Neural progenitor cell (in vitro differentiated cells): ENCODE data around the gene ZNF304. TPM values are rescaled to one million over a fixed set of nuclear protein-coding genes. Genes with fewer than 3 reads are reported as not detected.

ENCODE experiments used
- DNase-seq: peaks from one replicate; pipeline ENCODE4 v3.0.0-alpha.2; 2016; ENCODE audit warnings: low spot score
- H2AFZ ChIP-seq: fragments of 200-600 bp; sonication (generic); replicated peaks from 2 replicates; pipeline ENCODE4 v1.6.1; 2016; ENCODE audit warnings: antibody characterized with exemption
- H3F3A ChIP-seq: fragments of 200-600 bp; sonication (generic); 2 replicates; pipeline ENCODE4 v1.6.1; 2016; ENCODE audit warnings: antibody characterized with exemption, low read depth
- H3K27ac ChIP-seq: fragments of 200-600 bp; sonication (generic); 2 replicates; pipeline ENCODE4 v1.5.1; 2016; ENCODE audit warnings: mild to moderate bottlenecking
- H3K27me3 ChIP-seq: fragments of 200-600 bp; sonication (generic); 2 replicates; pipeline ENCODE4 v1.6.1; 2016; ENCODE audit warnings: mild to moderate bottlenecking, moderate library complexity
- H3K36me3 ChIP-seq: fragments of 200-600 bp; sonication (generic); 2 replicates; pipeline ENCODE4 v1.5.1; 2016
- H3K4me1 ChIP-seq: fragments of 200-600 bp; sonication (generic); 2 replicates; pipeline ENCODE4 v1.6.1; 2016; ENCODE audit warnings: mixed run types
- H3K4me2 ChIP-seq: fragments of 200-600 bp; sonication (generic); 2 replicates; pipeline ENCODE4 v1.6.1; 2016
- H3K4me3 ChIP-seq: fragments of 200-600 bp; sonication (generic); 2 replicates; pipeline ENCODE4 v1.5.1; 2016
- H3K79me2 ChIP-seq: fragments of 200-600 bp; sonication (generic); 2 replicates; pipeline ENCODE4 v1.6.1; 2016; ENCODE audit warnings: low read depth
- H3K9ac ChIP-seq: fragments of 200-600 bp; sonication (generic); 2 replicates; pipeline ENCODE4 v1.6.1; 2016
- H3K9me3 ChIP-seq: fragments of 200-600 bp; sonication (generic); 2 replicates; pipeline ENCODE4 v1.5.1; 2016; ENCODE audit warnings: low read depth
- H4K20me1 ChIP-seq: fragments of 200-600 bp; sonication (generic); 2 replicates; pipeline ENCODE4 v1.6.1; 2016; ENCODE audit warnings: low read depth
- H3K27ac Mint-ChIP-seq: 3 replicates; pipeline ENCODE4 v1.8.0; 2021; ENCODE audit warnings: mixed read lengths
- H3K27me3 Mint-ChIP-seq: 2 replicates; pipeline ENCODE4 v1.8.0; 2022; ENCODE audit warnings: low read depth, mild to moderate bottlenecking, inconsistent platforms, moderate library complexity, mixed read lengths; ENCODE audit not compliant: insufficient read depth
- H3K36me3 Mint-ChIP-seq: 3 replicates; pipeline ENCODE4 v1.8.0; 2021; ENCODE audit warnings: mixed read lengths
- H3K4me1 Mint-ChIP-seq: 3 replicates; pipeline ENCODE4 v1.8.0; 2021; ENCODE audit warnings: mixed read lengths
- H3K4me3 Mint-ChIP-seq: 3 replicates; pipeline ENCODE4 v1.8.0; 2021; ENCODE audit warnings: mild to moderate bottlenecking, moderate library complexity, mixed read lengths
- H3K9me3 Mint-ChIP-seq: 3 replicates; pipeline ENCODE4 v1.8.0; 2020; ENCODE audit warnings: mixed read lengths
- EZH2 ChIP-seq: fragments of 200-600 bp; sonication (generic); IDR thresholded peaks from 2 replicates; pipeline ENCODE4 v1.6.1; 2017; ENCODE audit warnings: antibody characterized with exemption, mild to moderate bottlenecking, moderate library complexity
- EZH2phosphoT487 ChIP-seq: fragments of 200-600 bp; sonication (generic); IDR thresholded peaks from 2 replicates; pipeline ENCODE4 v1.6.1; 2017; ENCODE audit warnings: antibody characterized with exemption
- total RNA-seq: library from RNA; depleted of rRNA; stranded (reverse); fragments of >200 nt; gene quantifications from 2 replicates; pipeline ENCODE4 v1.2.3, GENCODE V29; 2015; ENCODE audit warnings: low replicate concordance
- TF ChIP-seq, protein P1 (sequence below): fragments of 200-600 bp; sonication (generic); IDR thresholded peaks from 2 replicates; pipeline ENCODE4 v1.5.1; 2017; ENCODE audit warnings: antibody characterized with exemption, mild to moderate bottlenecking

The ZNF304 gene
- total RNA-seq, 1 donor from 2014 or later, result 15.5 TPM

DNA sequence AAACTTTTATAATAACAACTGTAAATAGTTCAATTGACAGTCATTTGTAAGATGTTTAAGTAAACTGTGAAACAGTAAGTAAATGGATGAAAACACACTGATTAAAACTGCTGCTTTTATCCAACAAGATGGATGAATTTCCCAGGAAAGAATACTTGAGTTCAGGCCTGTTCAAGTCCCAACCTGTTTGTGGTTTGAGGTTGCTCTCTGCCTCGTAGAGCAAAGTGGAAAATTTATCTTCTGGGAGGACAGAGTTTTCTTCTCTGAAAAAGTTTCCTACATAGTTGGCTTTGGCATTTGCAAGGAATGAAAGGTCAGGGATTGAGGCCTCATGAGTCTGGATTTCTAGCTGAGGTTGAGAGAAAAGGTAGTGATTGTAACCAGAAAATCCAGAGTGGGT, 46.0 kb upstream of the ZNF304 start:
- Mint-ChIP-seq H3K9me3 (peaks cover 3% of the 10 kb centered on the region), H3K4me1 (no peaks in the 10 kb centered on the region), H3K4me3 (no peak overlapping the region), H3K27ac (no peak overlapping the region), H3K27me3 (peaks cover 6% of the 10 kb centered on the region), H3K36me3 (peaks cover 23% of the 10 kb centered on the region)
- H3K9me3 ChIP-seq, result no peaks in the 10 kb centered on the region
- H3K4me3 ChIP-seq, result no peak overlapping the region
- no peaks in the 10 kb centered on the region for H4K20me1 ChIP-seq
- H3K4me2 ChIP-seq, result no peak overlapping the region
- DNase-seq, result no peak
- no peak overlapping the region for H3K27ac ChIP-seq
- TF ChIP-seq, protein P1, sequence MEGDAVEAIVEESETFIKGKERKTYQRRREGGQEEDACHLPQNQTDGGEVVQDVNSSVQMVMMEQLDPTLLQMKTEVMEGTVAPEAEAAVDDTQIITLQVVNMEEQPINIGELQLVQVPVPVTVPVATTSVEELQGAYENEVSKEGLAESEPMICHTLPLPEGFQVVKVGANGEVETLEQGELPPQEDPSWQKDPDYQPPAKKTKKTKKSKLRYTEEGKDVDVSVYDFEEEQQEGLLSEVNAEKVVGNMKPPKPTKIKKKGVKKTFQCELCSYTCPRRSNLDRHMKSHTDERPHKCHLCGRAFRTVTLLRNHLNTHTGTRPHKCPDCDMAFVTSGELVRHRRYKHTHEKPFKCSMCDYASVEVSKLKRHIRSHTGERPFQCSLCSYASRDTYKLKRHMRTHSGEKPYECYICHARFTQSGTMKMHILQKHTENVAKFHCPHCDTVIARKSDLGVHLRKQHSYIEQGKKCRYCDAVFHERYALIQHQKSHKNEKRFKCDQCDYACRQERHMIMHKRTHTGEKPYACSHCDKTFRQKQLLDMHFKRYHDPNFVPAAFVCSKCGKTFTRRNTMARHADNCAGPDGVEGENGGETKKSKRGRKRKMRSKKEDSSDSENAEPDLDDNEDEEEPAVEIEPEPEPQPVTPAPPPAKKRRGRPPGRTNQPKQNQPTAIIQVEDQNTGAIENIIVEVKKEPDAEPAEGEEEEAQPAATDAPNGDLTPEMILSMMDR, result no peak
- TF ChIP-seq EZH2phosphoT487 (no peak), EZH2 (no peak)
- no peak overlapping the region for H3K9ac ChIP-seq
- peaks cover 12% of the 10 kb centered on the region for H3K79me2 ChIP-seq
- no peaks in the 10 kb centered on the region for H3K36me3 ChIP-seq
- H3K4me1 ChIP-seq, result no peaks in the 10 kb centered on the region
- H3F3A ChIP-seq, result peaks cover 9% of the 10 kb centered on the region
- no peak overlapping the region for H2AFZ ChIP-seq
- no peaks in the 10 kb centered on the region for H3K27me3 ChIP-seq

DNA sequence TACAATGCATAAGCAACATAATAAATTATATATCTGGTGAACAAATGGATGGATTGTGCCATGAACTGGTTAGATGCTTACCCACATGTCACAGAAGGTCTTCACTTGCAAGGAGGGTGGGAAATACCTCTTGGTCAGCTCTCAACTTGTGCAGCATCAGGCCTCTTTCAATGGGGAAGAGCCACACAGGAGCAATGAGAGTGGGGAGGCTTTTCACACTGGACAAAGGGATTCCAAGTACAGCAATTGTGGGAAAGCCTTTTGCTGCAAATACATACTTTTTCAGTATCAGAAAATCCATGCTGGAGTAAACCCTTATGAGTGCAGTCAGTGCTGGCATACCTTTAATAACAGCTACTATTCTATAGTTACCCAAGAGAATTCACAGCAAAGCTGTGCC, 42.6 kb upstream of the ZNF304 start:
- Histone ChIP-seq H3K4me3 (no peak overlapping the region), H3K27ac (no peak overlapping the region), H3K4me2 (no peak overlapping the region), H3F3A (peaks cover 9% of the 10 kb centered on the region), H3K27me3 (peaks cover 10% of the 10 kb centered on the region), H3K4me1 (no peaks in the 10 kb centered on the region), H2AFZ (no peak overlapping the region), H3K9me3 (no peaks in the 10 kb centered on the region), H3K36me3 (no peaks in the 10 kb centered on the region), H3K9ac (no peak overlapping the region), H4K20me1 (no peaks in the 10 kb centered on the region), H3K79me2 (no peaks in the 10 kb centered on the region)
- TF ChIP-seq EZH2, result no peak
- Mint-ChIP-seq H3K4me3 (no peak overlapping the region), H3K27ac (no peak overlapping the region), H3K9me3 (peaks cover 3% of the 10 kb centered on the region), H3K27me3 (peaks cover 9% of the 10 kb centered on the region), H3K36me3 (peaks cover 6% of the 10 kb centered on the region), H3K4me1 (no peaks in the 10 kb centered on the region)
- no peak for DNase-seq

DNA sequence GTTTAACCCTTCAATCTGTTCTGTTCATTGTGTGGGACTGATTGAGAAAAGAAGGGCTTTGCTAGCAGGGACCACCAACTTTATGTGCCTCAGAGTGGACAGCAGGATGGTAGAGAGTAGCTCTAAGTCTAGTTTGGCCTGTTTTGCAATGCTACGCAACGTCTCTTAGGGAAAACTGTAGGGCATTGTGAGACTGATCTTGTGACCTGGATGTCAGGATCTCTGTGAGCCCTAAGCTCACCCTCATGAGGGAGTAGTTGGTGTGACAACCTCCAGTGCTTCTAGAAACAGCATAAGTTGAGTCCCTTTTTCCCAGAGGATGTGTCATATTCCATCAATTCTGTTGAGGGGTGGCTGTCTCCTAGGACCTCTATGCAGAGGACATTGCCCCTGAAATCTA, 40.3 kb upstream of the ZNF304 start:
- Histone ChIP-seq H3K36me3 (no peaks in the 10 kb centered on the region), H2AFZ (no peak overlapping the region), H3K4me1 (no peaks in the 10 kb centered on the region), H3K79me2 (no peaks in the 10 kb centered on the region), H3K27ac (no peak overlapping the region), H3K4me3 (no peak overlapping the region), H3K27me3 (peaks cover 33% of the 10 kb centered on the region), H3K9me3 (no peaks in the 10 kb centered on the region), H3F3A (no peaks in the 10 kb centered on the region), H3K9ac (no peak overlapping the region), H3K4me2 (no peak overlapping the region), H4K20me1 (no peaks in the 10 kb centered on the region)
- Mint-ChIP-seq H3K27ac (no peak overlapping the region), H3K27me3 (peaks cover 9% of the 10 kb centered on the region), H3K36me3 (no peaks in the 10 kb centered on the region), H3K4me3 (no peak overlapping the region), H3K9me3 (peaks cover 5% of the 10 kb centered on the region), H3K4me1 (no peaks in the 10 kb centered on the region)
- TF ChIP-seq, protein P1, result no peak
- no peak for TF ChIP-seq EZH2phosphoT487
- TF ChIP-seq EZH2, result no peak
- DNase-seq, result no peak

DNA sequence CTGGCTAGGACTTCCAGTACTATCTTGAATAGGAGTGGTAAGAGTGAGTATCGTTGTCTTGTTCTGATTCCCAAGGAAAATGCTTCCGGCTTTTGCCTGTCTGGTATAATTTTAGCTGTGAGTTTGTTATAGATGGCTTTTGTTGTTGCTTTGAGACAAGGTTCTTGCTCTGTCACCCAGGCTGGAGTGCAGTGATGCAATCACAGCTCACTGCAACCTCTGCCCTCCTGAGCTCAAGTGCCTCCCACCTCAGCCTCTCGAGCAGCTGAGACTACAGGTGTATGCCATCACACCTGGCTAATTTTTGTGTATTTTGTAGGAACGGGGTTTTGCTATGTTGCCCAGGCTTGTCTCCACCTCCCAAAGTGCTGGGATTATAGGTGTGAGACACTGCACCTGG, 36.9 kb upstream of the ZNF304 start:
- no peaks in the 10 kb centered on the region for H3K79me2 ChIP-seq
- Mint-ChIP-seq H3K9me3 (peaks cover 3% of the 10 kb centered on the region), H3K36me3 (no peaks in the 10 kb centered on the region), H3K4me1 (no peaks in the 10 kb centered on the region), H3K27ac (no peak overlapping the region), H3K27me3 (peaks cover 7% of the 10 kb centered on the region), H3K4me3 (peak overlapping the region; percentile 38)
- TF ChIP-seq, protein P1, result no peak
- TF ChIP-seq EZH2phosphoT487 (no peak), EZH2 (no peak)
- no peak overlapping the region for H3K9ac ChIP-seq
- peaks cover 7% of the 10 kb centered on the region for H3K4me1 ChIP-seq
- peaks cover 10% of the 10 kb centered on the region for H3F3A ChIP-seq
- H3K27ac ChIP-seq, result no peak overlapping the region
- no peak overlapping the region for H3K4me3 ChIP-seq
- H3K9me3 ChIP-seq, result no peaks in the 10 kb centered on the region
- H3K36me3 ChIP-seq, result no peaks in the 10 kb centered on the region
- H4K20me1 ChIP-seq, result no peaks in the 10 kb centered on the region
- H3K27me3 ChIP-seq, result peaks cover 53% of the 10 kb centered on the region
- H3K4me2 ChIP-seq, result no peak overlapping the region
- no peak for DNase-seq
- no peak overlapping the region for H2AFZ ChIP-seq
